ENCODE results near the gene ARPP19.
A peak's percentile ranks its signal among the peaks of the same experiment; 100 is the strongest.
"Not testable (repeated sequence)": the region's sequence is repeated elsewhere in the genome, so short reads cannot be mapped to it uniquely, and the experiment has no call there.

Gene ARPP19

GRCh38 chr15:52568601-52569585, at the start of gene ARPP19:
Gene ARPP19 (minus strand): TSS chr15:52569030. CDS start chr15:52568892, 138 bp downstream.
- TF ChIP-seq POLR2A (IDR thresholded peaks at IDR 0.05; ENCODE audit: low read length), result peak; percentile 85
- TF ChIP-seq GATA1 (IDR thresholded peaks at IDR 0.05; ENCODE audit: low read depth, low read length), result no peak
- DNase-seq, result peak; percentile 90 to 92

GRCh38 chr15:52617026-52617425, 48.2 kb upstream of the ARPP19 start:
- DNase-seq, result no peak
- TF ChIP-seq POLR2A (IDR thresholded peaks at IDR 0.05; ENCODE audit: low read length) (no peak), GATA1 (IDR thresholded peaks at IDR 0.05; ENCODE audit: low read depth, low read length) (no peak)

- no peak for DNase-seq
- no peak for TF ChIP-seq POLR2A (IDR thresholded peaks at IDR 0.05; ENCODE audit: low read length)
- no peak for TF ChIP-seq GATA1 (IDR thresholded peaks at IDR 0.05; ENCODE audit: low read depth, low read length)
Observed at GRCh38 chr15:52615302-52615701, 46.5 kb upstream of the ARPP19 start.

- no peak for TF ChIP-seq POLR2A (IDR thresholded peaks at IDR 0.05; ENCODE audit: low read length)
- TF ChIP-seq GATA1 (IDR thresholded peaks at IDR 0.05; ENCODE audit: low read depth, low read length), result no peak
- no peak for DNase-seq
Observed at GRCh38 chr15:52609593-52609992, 40.8 kb upstream of the ARPP19 start.

- no peak for DNase-seq
- no peak for TF ChIP-seq GATA1 (IDR thresholded peaks at IDR 0.05; ENCODE audit: low read depth, low read length)
- TF ChIP-seq POLR2A (IDR thresholded peaks at IDR 0.05; ENCODE audit: low read length), result no peak
Observed at GRCh38 chr15:52584414-52584813, 15.6 kb upstream of the ARPP19 start.

GRCh38 chr15:52579852-52580251, 11.0 kb upstream of the ARPP19 start:
- no peak for TF ChIP-seq POLR2A (IDR thresholded peaks at IDR 0.05; ENCODE audit: low read length)
- TF ChIP-seq GATA1 (IDR thresholded peaks at IDR 0.05; ENCODE audit: low read depth, low read length), result no peak
- DNase-seq, result no peak

GRCh38 chr15:52576692-52577091, 7.9 kb upstream of the ARPP19 start:
- no peak for DNase-seq
- TF ChIP-seq POLR2A (IDR thresholded peaks at IDR 0.05; ENCODE audit: low read length) (no peak), GATA1 (IDR thresholded peaks at IDR 0.05; ENCODE audit: low read depth, low read length) (no peak)

- not testable (repeated sequence) for DNase-seq
Observed at GRCh38 chr15:52575573-52575972, 6.7 kb upstream of the ARPP19 start.

GRCh38 chr15:52575072-52575471, 6.2 kb upstream of the ARPP19 start:
- no peak for TF ChIP-seq POLR2A (IDR thresholded peaks at IDR 0.05; ENCODE audit: low read length)
- TF ChIP-seq GATA1 (IDR thresholded peaks at IDR 0.05; ENCODE audit: low read depth, low read length), result no peak
- no peak for DNase-seq

- not testable (repeated sequence) for DNase-seq
Observed at GRCh38 chr15:52574623-52575022, 5.8 kb upstream of the ARPP19 start.

- TF ChIP-seq GATA1 (IDR thresholded peaks at IDR 0.05; ENCODE audit: low read depth, low read length), result no peak
- TF ChIP-seq POLR2A (IDR thresholded peaks at IDR 0.05; ENCODE audit: low read length), result no peak
- DNase-seq, result peak; percentile 71 to 78
Observed at GRCh38 chr15:52567871-52568600, 794 bp downstream of the ARPP19 start.

GRCh38 chr15:52566889-52567288, 1.9 kb downstream of the ARPP19 start:
- TF ChIP-seq POLR2A (IDR thresholded peaks at IDR 0.05; ENCODE audit: low read length), result no peak
- no peak for TF ChIP-seq GATA1 (IDR thresholded peaks at IDR 0.05; ENCODE audit: low read depth, low read length)
- peak; percentile 57 to 62 for DNase-seq

GRCh38 chr15:52565417-52566358, 3.1 kb downstream of the ARPP19 start:
- DNase-seq, result peak; percentile 16 to 22

All from erythroblast (primary cell).